GM18867 (cell line): ENCODE measurements around the gene GRIN2A.

Experiments
- ATAC-seq: cut with Tn5 transposase; IDR thresholded peaks from one replicate; pipeline ENCODE4 v1.9.1; 2021; ENCODE audit warnings: mild to moderate bottlenecking, moderate library complexity; ENCODE audit not compliant: unreplicated experiment

GRIN2A gene

GRCh38 chr16:10137341-10137740 lies 44.9 kb downstream of the GRIN2A start:
- ATAC-seq = no peak

- no peak for ATAC-seq
Measured at GRCh38 chr16:10136916-10137315, 45.3 kb downstream of the GRIN2A start.

DNA sequence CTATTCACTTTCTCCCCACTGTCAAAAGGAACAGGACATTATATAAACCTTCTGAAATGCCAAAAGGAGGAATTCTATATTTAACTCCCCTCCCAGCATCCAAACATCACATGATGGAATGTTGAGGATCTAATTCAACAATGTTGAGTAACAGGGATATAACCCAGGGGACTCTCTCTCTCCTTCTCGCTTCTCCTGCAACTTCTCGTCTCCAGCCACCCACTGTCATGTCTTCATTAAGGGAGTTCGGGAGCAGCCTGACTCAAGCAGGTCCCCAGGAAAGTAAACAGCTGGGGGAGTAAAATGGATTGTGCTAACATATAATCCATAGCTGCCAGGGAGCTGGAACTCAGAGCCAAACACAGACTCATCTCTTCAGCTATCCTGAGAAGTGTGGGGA lies 51.7 kb downstream of the GRIN2A start:
- ATAC-seq = no peak

DNA sequence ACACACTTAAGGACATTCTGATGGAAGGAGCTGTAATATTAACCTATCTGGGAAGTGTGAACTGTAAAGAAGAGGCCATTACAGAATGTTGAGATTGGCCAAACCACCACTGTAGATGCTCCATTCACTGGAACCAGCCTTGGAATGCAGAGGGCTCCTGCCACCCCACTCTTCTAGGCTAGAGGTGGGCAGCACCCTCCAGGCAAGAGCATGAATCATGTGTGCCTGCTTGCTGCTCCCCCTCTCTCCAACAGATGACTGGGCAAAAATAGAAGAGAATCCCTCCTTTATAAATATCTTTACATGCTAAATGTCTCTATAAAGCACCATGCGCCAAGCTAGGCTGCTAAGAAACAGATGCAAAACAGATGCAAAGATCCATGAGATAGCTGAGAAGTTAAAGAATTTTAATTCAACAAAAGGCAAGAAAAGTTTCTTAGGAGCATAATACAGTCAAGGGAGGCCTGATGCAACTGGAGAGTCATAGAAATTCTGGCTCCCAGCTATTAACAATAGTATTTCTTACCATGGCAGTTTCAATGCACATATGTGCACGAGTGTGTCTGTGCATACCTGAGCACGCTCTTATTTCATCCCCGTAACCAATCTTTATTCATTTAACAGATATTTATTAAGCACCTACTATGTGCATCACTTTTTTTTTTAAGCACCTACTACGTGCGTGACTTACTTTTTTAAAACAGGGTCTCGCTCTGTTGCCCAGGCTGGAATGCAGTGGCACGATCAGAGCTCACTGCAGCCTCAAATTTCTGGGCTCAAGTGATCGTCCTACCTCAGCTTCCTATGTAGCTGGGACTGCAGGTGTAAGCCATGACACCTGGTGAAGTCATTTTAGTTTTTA lies 53.6 kb downstream of the GRIN2A start:
- no peak for ATAC-seq

DNA sequence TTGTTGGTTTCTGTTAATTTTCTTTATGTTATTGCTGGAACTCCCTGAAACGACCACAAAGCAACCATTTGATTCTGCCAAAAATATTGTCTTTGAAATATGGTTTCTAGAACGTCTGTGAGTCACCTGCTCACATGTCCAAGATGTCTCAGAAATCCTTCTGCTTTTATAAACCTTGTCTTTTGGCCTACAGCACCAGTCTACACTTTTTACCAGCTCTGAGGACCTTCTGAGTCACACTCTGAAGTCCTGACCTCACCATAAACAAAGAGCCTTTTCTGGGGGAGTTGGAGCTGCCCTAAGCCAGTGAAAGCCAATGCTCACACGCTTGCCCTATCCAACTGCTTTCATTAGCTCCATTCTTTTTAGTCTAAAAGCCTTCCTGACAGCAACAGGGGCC lies 55.5 kb downstream of the GRIN2A start:
- no peak for ATAC-seq

GRCh38 chr16:10123141-10123540 lies 59.1 kb downstream of the GRIN2A start:
- no peak for ATAC-seq

DNA sequence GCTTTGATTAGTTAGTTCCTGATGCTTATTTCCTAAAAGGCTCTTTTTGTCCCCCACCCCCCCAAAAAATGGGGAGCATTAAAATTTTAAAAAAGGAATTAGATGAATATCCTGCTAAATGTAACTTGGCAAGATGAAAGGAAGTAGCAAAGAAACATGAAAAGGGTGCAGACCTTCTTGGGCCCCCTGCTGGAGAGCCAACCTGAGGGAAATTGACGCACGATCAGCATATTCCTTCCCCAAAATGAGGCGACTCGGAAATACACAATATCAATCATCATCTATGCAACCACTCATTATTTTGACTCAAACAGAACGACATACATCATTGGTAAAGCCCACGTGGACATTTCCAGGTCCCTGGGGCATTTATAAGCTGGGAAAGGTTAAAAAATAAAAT lies 59.7 kb downstream of the GRIN2A start:
- ATAC-seq = no peak

DNA sequence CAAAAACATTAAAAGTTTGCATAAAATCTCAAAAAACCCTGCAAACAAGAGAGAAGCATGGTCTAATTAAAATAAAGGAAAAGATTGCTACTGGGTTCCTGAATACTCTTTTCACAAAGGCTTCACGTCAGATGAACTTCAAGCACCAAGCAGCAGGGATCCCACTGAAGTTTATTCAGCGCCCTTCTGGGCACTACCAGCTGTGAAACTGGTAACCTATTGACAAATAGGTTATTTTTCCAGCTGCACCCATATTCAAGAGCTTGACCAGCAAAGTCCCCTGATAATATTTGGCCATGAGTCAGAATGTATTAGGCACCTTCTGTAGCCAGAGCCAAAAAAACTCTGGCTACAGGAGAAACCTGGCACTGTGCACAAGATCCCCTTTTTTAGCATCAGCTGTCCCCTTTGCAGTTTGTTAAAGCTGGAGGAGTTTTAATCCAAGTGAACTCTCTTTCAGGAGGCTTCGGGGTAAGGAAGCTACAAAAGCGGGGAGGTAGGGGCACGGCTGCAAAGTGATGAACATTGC lies 60.3 kb downstream of the GRIN2A start:
- no peak for ATAC-seq

DNA sequence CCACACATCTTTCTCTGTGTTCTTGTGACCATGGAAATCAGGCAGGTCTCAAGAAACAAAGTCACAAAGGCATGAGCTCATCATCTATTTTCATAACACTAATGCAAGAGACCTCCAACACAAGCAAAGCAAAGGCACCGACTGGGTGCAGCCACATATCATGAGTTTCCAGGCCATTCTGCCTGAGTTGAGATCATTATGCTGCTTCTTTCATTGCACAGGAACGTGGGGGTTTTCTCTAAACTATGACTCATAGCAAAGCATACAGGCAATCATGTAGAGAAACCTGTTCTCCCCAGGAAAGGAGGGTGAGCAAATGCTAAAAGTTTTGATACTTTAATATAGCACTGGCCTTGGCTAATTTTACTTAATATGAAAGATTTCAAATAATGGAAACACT lies 60.7 kb downstream of the GRIN2A start:
- ATAC-seq = no peak

- ATAC-seq = no peak
Measured at GRCh38 chr16:10120953-10121352, 61.3 kb downstream of the GRIN2A start.

DNA sequence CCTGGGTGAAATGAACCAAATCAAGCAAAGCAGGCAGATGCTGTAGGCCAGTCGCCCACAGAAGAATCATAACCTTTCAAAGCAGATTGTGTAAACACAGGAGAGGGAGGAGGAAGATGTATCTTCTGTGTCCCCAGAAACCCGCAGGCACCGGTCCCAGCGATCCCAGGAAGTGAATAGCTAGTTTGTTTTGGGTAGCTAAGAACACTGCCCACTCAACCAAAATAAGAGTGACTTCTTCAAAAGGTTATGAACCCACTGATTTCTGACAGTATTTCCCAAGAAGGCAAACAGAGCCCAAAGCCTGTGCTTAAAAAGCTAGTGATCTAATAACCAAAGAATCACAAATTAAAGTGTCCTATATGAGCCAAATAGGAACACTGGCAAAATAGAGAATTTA lies 67.8 kb downstream of the GRIN2A start:
- ATAC-seq = no peak

GRCh38 chr16:10113248-10113647 lies 69.0 kb downstream of the GRIN2A start:
- no peak for ATAC-seq

DNA sequence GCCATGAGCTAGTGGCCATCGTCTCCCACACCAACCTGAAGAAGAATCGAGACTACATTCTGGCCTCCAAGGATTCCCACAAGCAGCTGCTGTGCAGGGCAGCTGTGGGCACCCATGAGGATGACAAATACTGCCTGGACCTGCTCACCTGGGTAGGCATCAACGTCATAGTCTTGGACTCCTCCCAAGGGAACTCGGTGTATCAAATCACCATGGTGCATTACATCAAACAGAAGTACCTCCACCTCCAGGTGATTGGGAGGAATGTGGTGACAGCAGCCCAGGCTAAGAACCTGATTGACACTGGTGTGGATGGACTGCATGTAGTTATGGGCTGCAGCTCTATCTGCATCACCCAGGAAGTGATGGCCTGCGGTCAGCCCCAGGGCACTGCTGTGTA lies 70.2 kb downstream of the GRIN2A start:
- no peak for ATAC-seq

DNA sequence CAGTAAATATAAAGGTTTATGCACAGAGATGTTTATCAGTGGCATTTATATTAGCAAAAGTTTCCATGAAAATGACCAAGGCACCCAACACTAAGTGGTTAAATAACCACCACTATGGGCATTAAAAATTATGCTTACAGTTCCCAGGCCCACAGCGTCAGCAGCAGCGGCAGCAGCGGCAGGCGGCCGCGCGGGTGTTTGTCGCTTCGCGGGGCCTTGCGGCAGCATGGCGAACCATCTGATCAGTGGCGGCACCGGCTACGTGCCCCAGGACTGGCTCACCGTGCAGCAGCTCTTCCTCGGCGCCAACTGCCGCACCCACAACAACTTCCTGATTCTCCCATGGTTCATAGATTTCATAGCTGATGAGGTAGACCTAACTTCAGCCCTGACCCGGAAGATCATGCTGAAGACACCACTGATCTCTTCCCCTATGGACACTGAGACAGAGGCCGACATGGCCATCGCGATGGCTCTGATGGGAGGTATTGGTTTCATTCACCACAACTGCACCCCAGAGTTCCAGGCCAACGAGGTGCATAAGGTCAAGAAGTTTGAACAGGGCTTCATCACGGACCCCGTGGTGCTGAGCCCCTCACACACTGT lies 71.0 kb downstream of the GRIN2A start:
- ATAC-seq = no peak

- no peak for ATAC-seq
Measured at GRCh38 chr16:10110552-10110951, 71.7 kb downstream of the GRIN2A start.

DNA sequence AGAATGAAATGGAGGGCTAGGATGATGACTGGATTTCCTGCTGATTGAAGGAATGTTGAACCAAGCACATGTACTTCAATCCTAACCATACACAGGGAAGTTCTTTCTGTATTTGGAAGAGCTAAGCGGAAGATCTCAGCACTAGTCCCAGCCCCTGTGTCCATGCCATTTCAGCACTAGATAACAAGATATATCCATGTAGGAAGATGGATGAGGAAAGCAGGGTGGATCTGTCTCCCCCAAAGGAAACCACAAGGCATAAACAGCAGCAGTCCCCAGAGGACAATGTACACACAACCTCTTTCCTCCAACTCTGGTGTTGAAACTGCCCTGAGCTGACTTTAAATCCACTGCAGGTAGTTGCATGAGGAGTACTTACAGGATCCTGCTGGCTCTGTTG lies 75.1 kb downstream of the GRIN2A start:
- ATAC-seq = no peak

DNA sequence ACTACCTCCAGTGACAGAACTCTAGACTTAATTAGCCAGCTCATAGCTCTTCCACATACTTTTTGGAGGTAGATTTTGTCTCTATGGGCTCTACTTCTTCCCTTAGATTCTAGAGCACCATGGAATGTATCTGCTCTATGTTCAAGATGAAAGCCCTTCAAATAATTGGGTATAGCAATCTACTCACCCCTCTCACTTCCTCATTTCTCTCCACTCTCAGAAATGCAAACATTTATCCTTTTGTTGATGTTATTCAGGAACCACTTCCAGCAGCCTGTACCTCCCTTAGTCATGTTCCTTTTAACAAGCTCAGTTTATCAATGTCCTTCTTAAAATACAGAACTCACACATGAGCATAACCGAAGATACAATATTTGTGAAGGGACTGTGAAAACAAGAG lies 78.5 kb downstream of the GRIN2A start:
- no peak for ATAC-seq

DNA sequence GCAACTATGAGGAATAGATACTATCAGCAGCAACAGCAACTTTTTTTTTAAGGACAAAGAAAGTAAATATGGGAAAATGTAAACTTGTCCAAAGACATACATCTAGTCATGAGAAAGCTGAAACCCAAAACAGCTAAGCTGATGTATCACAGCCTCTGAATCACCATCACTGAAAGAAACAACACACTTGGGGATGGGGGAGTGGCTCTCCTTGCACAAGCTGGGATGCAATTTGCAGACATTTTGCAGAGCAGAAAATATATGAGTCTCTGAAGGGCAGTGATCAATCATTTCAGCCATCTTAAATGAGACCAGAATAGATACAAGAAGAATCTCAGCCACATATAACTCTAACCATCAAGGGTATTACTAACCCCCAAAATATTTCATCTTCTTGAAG lies 79.1 kb downstream of the GRIN2A start:
- no peak for ATAC-seq

GRCh38 chr16:10100829-10101228 lies 81.4 kb downstream of the GRIN2A start:
- ATAC-seq = no peak

DNA sequence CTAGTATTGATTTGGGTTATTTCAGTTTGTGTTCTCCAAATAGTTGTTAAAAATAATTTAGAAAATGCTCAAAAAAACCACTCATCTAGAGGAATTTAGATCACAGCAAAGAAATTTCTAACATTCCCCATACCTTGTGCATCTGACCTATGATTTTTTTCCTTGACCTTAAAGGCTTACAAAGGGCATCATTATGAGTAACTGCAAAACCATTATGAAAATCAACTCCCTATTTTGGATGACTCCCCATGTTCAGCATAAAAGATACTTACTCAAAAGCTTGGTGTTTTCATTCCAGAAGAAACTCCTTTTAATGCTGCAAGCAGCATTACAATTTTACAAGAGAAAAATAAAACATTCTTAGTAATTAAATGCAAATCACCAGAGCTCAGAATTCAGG lies 83.2 kb downstream of the GRIN2A start:
- ATAC-seq = no peak

DNA sequence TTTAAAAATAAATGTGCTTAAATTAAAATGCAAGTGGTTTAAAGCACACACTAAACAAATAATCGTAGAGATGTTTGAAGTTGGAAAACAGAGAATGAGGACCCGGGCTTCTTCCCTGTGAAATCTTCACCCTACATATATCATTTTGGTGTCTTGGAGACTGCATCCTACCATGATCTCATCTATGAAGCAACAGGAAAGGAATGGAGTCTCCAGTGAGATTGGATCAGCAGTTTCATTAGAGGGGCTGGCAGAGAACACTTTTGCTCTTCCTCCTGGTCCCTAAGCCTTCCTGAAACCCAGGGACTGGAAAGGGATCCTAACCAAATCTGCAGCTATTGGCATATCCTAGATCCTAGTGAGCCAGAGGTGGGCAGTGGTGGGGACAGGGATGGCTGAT lies 85.0 kb downstream of the GRIN2A start:
- ATAC-seq = no peak

DNA sequence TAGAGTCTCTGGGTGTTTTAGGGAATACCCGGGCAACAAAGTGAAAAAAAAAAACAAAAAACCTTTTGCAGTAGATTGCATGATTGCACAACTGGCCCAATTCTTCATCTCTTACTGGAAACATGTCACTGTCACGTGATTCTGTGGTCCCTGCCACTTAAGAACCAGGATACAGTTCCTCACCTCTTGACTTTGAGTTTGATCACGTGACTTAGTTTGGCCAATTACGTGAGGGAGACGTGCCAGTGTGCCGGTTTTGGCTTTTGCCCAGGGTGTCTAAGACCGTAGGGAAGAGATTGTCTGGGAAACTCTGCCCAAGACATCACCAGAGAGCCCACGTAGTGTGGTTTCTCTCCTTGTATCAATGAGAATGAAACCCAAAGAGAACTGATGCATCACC lies 88.7 kb downstream of the GRIN2A start:
- no peak for ATAC-seq
